ENCODE data around the gene CCNA1.

The CCNA1 gene

DNA sequence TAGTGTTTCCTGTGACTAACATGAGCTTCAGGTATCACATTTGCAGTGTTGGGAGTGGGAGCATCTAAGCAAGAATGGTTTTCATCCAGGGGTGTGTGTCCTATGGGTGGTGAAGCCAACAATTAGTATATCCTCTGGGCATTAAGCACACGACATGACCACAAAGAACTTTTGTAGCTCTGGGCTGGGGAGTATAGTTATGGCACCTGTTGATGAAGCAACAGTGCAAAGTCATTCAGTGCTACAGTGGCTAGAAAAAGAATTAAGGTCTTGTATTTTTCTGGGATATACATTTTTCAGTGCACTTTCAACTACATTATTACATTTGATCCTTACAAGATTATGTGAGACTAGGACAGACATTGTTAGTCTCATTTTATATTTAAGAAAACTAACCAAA lies 21.8 kb downstream of the CCNA1 start:
- no peak for DNase-seq (ENCODE audit: low read depth in 2 of 2)

DNA sequence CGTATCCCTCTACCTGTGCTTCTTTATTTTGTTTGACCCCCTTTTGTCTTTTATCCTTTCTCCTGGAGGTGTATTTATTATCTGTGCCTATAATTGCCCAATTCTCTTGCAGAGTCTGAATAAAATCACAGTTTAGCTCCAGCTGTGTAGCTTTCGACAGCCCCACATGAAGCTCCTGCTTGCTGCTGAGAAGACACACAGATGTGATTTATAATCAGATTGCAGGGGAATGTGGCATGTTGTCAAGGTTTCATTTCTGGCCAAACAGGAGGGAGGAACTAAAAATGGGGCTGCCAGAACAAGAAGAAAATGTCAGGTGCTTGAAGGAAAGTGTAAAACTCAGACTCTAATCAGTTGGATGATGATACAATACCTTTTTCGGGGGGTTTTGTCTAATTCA lies 22.7 kb downstream of the CCNA1 start:
- DNase-seq (ENCODE audit: low read depth in 2 of 2): no peak

GRCh38 chr13:36456577-36456976 lies 24.3 kb downstream of the CCNA1 start:
- DNase-seq (ENCODE audit: low read depth in 2 of 2): no peak

- DNase-seq (ENCODE audit: low read depth in 2 of 2): no peak
Measured at GRCh38 chr13:36461506-36461905, 29.2 kb downstream of the CCNA1 start.

DNA sequence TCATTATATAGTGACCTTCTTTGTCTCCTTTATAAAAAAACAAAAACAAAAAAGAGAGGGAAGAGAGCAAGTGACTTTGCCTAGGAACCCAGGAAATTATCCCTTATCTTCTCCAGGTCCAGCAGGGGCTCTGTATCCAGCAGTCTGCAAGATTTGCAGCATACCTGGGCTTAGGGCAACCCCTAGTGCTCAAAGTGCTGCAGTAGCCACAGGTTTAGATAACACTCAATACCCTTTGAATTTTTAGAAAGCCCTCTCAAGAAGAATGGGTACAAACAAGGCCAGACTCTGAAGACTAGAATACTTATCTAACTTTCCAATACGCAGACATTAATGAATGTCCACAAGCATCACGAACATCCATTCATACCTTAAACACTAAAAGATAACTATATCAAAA lies 43.2 kb downstream of the CCNA1 start:
- no peak for DNase-seq (ENCODE audit: low read depth in 2 of 2)

GRCh38 chr13:36476661-36477060 lies 44.4 kb downstream of the CCNA1 start:
- DNase-seq (ENCODE audit: low read depth in 2 of 2): no peak

DNA sequence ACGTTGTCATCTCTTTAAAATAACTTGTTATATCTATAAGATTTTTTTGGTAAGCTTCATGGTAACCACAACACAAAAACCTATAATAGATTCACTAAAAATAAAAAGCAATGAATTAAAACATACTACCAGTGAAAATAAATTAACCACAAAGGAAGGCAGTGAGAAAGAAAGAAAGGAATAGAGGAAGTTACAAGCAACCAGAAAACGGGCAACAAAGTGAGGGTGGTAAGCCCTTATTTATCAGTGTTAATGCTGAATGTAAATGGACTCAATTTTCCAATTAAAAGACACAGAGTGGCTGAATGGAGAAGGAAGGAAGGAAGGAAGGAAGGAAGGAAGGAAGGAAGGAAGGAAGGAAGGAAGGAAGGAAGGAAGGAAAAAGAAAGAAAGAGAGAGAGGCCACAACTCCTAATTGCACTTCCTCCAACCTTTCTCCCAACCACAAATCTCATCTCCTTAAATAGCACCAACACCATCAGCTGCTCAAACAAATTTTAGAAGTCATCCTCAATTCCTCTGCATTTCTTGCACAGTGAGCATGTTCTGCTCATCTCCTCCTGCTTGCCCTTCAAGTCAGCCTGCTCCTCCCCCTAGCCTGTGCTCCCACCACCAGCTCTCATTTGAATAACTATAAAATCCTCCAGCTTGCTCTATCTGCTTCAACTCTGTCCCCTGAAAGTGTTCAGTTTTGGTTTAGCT lies 48.6 kb downstream of the CCNA1 start:
- DNase-seq (ENCODE audit: low read depth in 2 of 2): no peak

DNA sequence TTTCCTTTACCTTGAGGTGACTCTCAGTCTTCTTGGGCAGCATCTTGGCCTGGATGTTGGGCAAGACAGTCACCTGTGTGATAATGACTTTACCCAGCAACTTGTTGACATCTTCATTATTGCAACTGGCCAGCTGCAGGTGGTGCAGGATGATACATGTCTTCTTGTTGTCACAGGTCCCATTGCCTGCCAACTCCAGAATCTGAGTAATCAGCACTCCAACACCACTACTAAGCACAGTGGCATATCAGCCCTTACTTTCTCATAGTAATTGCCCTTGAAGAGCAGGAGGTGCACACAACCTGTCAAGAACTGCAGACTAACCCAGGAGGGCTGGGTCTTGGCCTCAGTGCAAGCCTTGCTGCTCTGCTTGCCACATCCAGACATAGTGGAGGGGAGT lies 57.8 kb downstream of the CCNA1 start:
- no peak for DNase-seq (ENCODE audit: low read depth in 2 of 2)

Data from activated CD4-positive, alpha-beta T cell treated with anti-CD3 and anti-CD28 coated beads for 24 hours (primary cell).